Hepatocyte (in vitro differentiated cells): Measurements from ENCODE around the gene ZNF48. TPM values are rescaled to one million over a fixed set of nuclear protein-coding genes. Genes with fewer than 3 reads are reported as not detected.
A peak's percentile ranks its signal among the peaks of the same experiment; 100 is the strongest.

Experiments used
- DNase-seq: peaks from one replicate; pipeline ENCODE4 v3.0.0-alpha.2; 2016; ENCODE audit warnings: low spot score
- H2AFZ ChIP-seq: fragments of 200-600 bp; sonication (generic); 2 replicates; pipeline ENCODE4 v1.6.0; 2016; ENCODE audit warnings: antibody characterized with exemption, mild to moderate bottlenecking
- H3K27ac ChIP-seq: fragments of 200-600 bp; sonication (generic); 2 replicates; pipeline ENCODE4 v1.5.1; 2016; ENCODE audit warnings: mild to moderate bottlenecking
- H3K27me3 ChIP-seq: fragments of 200-600 bp; sonication (generic); 2 replicates; pipeline ENCODE4 v1.6.1; 2016
- H3K36me3 ChIP-seq: fragments of 200-600 bp; sonication (generic); replicated peaks from 2 replicates; pipeline ENCODE4 v1.5.1; 2016; ENCODE audit warnings: low read depth; ENCODE audit not compliant: insufficient read depth
- H3K4me1 ChIP-seq: fragments of 200-600 bp; sonication (generic); 2 replicates; pipeline ENCODE4 v1.5.1; 2016; ENCODE audit warnings: mild to moderate bottlenecking, moderate library complexity; ENCODE audit not compliant: insufficient read depth
- H3K4me2 ChIP-seq: fragments of 200-600 bp; sonication (generic); 2 replicates; pipeline ENCODE4 v1.6.0; 2016
- H3K4me3 ChIP-seq: fragments of 200-600 bp; sonication (generic); 2 replicates; pipeline ENCODE4 v1.5.1; 2016; ENCODE audit warnings: mild to moderate bottlenecking
- H3K79me2 ChIP-seq: fragments of 200-600 bp; sonication (generic); 2 replicates; pipeline ENCODE4 v1.6.0; 2017; ENCODE audit warnings: mild to moderate bottlenecking
- H3K9me2 ChIP-seq: fragments of 200-600 bp; sonication (generic); replicated peaks from 2 replicates; pipeline ENCODE4 v1.6.0; 2017; ENCODE audit warnings: mild to moderate bottlenecking; ENCODE audit not compliant: insufficient read depth
- H3K9me3 ChIP-seq: fragments of 200-600 bp; sonication (generic); 2 replicates; pipeline ENCODE4 v1.5.1; 2016; ENCODE audit warnings: low read depth, mild to moderate bottlenecking
- H4K20me1 ChIP-seq: fragments of 200-600 bp; sonication (generic); 2 replicates; pipeline ENCODE4 v1.6.0; 2016; ENCODE audit warnings: mild to moderate bottlenecking; ENCODE audit not compliant: insufficient read depth, poor library complexity, severe bottlenecking
- EZH2 ChIP-seq: fragments of 200-600 bp; sonication (generic); IDR thresholded peaks from 2 replicates; pipeline ENCODE4 v1.6.1; 2016; ENCODE audit warnings: antibody characterized with exemption, mild to moderate bottlenecking, borderline replicate concordance
- EZH2phosphoT487 ChIP-seq: fragments of 200-600 bp; sonication (generic); IDR thresholded peaks from one replicate; pipeline ENCODE4 v1.6.1; 2018; ENCODE audit warnings: antibody characterized with exemption, mild to moderate bottlenecking, low read depth, moderate library complexity; ENCODE audit not compliant: unreplicated experiment, severe bottlenecking
- WGBS: methylation state at CpG from one replicate; pipeline ENCODE4 v1.1.6; 2016; ENCODE audit warnings: low lambda C conversion rate; ENCODE audit errors: missing lambda C conversion rate; 5-methylcytosine and 5-hydroxymethylcytosine counted together
- polyA plus RNA-seq: library from polyadenylated mRNA; unstranded; fragments of >200 nt; fragmentation: Nextera tagmentation; extraction: Ambion mirVana; gene quantifications from 2 replicates; pipeline ENCODE4 v1.2.1, GENCODE V29; 2016
- total RNA-seq: library from RNA; depleted of rRNA; stranded (reverse); fragments of >200 nt; gene quantifications from 2 replicates; pipeline ENCODE4 v1.2.3, GENCODE V29; 2014
- TF ChIP-seq, protein P1 (sequence below): fragments of 200-600 bp; sonication (generic); IDR thresholded peaks from 2 replicates; pipeline ENCODE4 v1.5.1; 2016; ENCODE audit warnings: antibody characterized with exemption, mild to moderate bottlenecking; ENCODE audit not compliant: poor library complexity

The ZNF48 gene
- total and polyA plus RNA-seq, 2 experiments from 2014 or later: 6.1 to 7.7 TPM

DNA sequence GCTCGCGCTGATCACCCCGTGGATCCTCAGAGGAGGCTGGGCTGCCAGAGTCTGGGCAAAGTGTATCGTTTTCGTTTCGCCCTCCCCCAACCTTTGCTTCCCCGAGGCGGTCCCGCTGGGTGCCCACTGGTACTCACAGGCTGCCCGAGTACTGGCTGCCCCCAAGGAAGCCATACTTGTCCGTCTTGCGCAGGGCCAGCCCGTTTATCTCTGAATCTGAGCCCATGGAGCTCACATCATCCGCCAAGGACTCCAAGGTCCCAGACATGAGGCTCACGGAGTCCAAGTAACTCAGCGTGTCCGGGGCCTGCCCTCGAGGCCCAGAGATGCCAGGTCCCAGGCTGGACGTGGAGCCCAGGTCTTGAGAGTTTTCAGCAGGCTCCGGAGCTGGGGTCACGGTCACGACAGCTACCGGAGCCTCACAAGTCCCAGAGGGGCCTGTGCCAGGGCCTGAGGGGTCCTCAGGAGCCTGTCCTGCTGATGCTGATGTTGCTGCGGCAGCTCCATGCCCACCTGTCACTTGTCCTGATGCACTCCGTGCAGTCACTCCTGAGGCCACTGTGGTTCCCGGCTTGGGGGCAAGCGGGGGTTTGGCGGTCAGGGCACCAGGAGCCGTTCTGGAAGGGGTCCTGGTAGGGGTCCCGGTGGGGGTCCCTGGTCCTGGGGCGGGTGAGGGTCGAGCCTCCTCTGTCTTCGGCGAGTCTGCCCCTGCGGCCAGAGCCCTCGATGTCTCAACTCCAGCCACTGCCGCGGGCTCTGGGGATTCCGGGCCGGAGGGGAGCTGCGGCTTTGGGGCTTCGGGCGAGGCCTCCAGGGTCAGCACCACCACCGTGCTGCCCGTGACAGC is 25.9 kb upstream of the ZNF48 start:
- Histone ChIP-seq H3K9me3 (no peaks in the 10 kb centered on the region), H3K9me2 (no peaks in the 10 kb centered on the region), H3K79me2 (peaks cover 56% of the 10 kb centered on the region), H3K27ac (peak overlapping the region; percentile 68), H4K20me1 (peaks cover 47% of the 10 kb centered on the region), H3K4me1 (peaks cover 12% of the 10 kb centered on the region), H2AFZ (no peak overlapping the region), H3K27me3 (no peaks in the 10 kb centered on the region), H3K4me2 (peak overlapping the region; percentile 96), H3K36me3 (no peaks in the 10 kb centered on the region), H3K4me3 (peak overlapping the region; percentile 85)
- no peak for TF ChIP-seq EZH2phosphoT487
- TF ChIP-seq, protein P1, sequence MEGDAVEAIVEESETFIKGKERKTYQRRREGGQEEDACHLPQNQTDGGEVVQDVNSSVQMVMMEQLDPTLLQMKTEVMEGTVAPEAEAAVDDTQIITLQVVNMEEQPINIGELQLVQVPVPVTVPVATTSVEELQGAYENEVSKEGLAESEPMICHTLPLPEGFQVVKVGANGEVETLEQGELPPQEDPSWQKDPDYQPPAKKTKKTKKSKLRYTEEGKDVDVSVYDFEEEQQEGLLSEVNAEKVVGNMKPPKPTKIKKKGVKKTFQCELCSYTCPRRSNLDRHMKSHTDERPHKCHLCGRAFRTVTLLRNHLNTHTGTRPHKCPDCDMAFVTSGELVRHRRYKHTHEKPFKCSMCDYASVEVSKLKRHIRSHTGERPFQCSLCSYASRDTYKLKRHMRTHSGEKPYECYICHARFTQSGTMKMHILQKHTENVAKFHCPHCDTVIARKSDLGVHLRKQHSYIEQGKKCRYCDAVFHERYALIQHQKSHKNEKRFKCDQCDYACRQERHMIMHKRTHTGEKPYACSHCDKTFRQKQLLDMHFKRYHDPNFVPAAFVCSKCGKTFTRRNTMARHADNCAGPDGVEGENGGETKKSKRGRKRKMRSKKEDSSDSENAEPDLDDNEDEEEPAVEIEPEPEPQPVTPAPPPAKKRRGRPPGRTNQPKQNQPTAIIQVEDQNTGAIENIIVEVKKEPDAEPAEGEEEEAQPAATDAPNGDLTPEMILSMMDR: no peak
- TF ChIP-seq EZH2: no peak
- 14% methylated on average over 30 of the region's 45 CpGs for WGBS
- peak; percentile 39 for DNase-seq

DNA sequence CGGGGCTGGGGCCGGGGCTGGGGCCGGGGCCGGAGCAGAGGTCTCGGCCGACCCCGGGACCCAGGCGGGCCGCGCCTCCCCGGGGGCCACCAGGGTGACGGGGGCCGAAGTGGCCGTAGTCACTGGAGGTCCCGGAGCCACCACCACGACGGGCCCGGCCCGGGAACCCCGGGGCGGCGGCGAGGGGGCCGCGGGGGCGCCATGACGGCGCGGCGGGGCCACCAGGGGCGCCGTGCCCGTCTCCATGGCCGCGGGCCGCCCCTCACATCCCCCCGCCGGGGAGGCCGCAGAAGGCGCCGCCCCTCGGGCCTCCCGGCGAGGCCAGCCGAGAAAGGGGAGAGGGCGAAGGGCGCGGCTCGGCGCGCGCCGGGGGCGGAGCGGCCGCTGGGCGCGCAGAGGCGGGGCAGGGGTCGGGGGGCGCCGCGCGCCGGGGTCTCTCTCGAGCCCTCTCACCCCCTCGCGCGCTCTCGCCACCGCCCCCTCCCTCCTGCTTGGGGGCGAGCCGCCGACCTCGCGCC is 25.2 kb upstream of the ZNF48 start:
- no peak overlapping the region for H2AFZ ChIP-seq
- H3K36me3 ChIP-seq: no peaks in the 10 kb centered on the region
- 0% methylated on average over 5 of the region's 76 CpGs for WGBS
- peak overlapping the region; percentile 85 for H3K4me3 ChIP-seq
- H3K9me3 ChIP-seq: no peaks in the 10 kb centered on the region
- peak overlapping the region; percentile 96 for H3K4me2 ChIP-seq
- DNase-seq: no peak
- H3K9me2 ChIP-seq: no peaks in the 10 kb centered on the region
- H3K27me3 ChIP-seq: no peaks in the 10 kb centered on the region
- TF ChIP-seq EZH2 (no peak), EZH2phosphoT487 (no peak)
- TF ChIP-seq, protein P1: no peak
- H3K27ac ChIP-seq: peak overlapping the region; percentile 68
- H4K20me1 ChIP-seq: peaks cover 44% of the 10 kb centered on the region
- H3K79me2 ChIP-seq: peaks cover 49% of the 10 kb centered on the region
- peaks cover 12% of the 10 kb centered on the region for H3K4me1 ChIP-seq

DNA sequence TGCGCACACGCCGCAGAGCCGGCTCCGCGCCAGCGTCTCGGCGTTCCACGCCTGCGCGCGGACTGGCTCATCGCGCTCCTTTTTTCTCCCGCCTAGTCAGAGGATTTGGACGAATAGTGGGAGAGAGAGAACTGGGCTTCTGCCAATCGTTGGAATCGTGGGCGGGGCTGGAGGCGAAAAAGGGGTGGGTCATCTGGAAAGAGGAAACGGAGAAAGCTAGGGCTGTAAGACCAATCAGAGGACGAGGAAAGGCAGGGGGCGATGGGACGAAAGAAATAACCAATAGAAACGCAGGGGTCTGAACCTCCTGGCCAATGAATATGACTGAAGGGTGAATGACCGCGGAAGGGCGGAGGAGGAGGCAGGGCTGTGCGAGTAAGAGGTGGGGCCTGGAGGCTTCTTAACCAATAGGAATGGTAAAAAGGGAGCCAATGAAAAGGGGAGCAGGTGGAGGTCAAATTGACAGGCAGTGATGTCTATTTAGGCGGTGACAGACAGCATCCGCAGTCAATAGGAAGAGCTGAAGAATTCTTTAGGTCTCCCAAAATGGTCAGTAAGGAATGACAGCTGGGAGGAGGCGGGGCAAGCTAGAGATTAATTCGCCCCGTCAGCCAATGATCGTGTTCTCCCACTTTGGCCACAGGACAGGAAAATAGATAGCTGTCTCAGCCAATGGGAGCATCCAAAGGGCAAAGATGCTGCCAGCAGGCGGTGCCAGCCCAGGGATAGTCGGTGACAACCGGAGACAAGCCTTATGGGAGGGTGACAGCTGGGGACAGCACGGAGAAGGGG is 24.6 kb upstream of the ZNF48 start, which contains the start of gene TBC1D10B:
Gene TBC1D10B, minus strand, starts transcription at position 39 of the 792 bp plus-strand sequence. CDS start 311 bp downstream, outside the sequence.
- Histone ChIP-seq H3K4me3 (peak within 1 kb of the TSS; percentile 85), H3K27ac (peak within 1 kb of the TSS; percentile 84), H3K4me2 (peak within 1 kb of the TSS; percentile 96), H4K20me1 (peaks cover 38% of the 10 kb centered on the region), H3K4me1 (peaks cover 12% of the 10 kb centered on the region), H3K36me3 (no peaks in the 10 kb centered on the region), H3K9me3 (no peaks in the 10 kb centered on the region), H3K27me3 (no peaks in the 10 kb centered on the region), H3K9me2 (no peaks in the 10 kb centered on the region), H2AFZ (peak within 1 kb of the TSS; percentile 1), H3K79me2 (peaks cover 42% of the 10 kb centered on the region)
- peak; percentile 99 for DNase-seq
- no peak for TF ChIP-seq EZH2
- no peak for TF ChIP-seq EZH2phosphoT487
- WGBS: 2% methylated on average over 38 of the region's 40 CpGs
